Naive thymus-derived CD4-positive, alpha-beta T cell (primary cell): ENCODE measurements around the gene F7. TPM values are rescaled to one million over a fixed set of nuclear protein-coding genes. Genes with fewer than 3 reads are reported as not detected.

Experiments
- ATAC-seq: fragments of 150-1000 bp; cut with Tn5 transposase; 2 replicates; pipeline ENCODE4 v1.10.0; 2021; ENCODE audit warnings: mild to moderate bottlenecking, moderate library complexity
- CTCF ChIA-PET: fragments of 350-600 bp; sonication (Branson Sonifier 250); formaldehyde crosslinking; loops from one replicate; lab custom pipeline; 2021; ENCODE audit warnings: antibody characterized with exemption; lab: Charles Lee
- POLR2A ChIA-PET: fragments of 350-600 bp; sonication (Branson Sonifier 250); formaldehyde crosslinking; loops from one replicate; lab custom pipeline; 2021; ENCODE audit warnings: antibody characterized with exemption, inconsistent platforms; lab: Charles Lee
- DNase-seq, 9 donors: peaks; one replicate each; pipeline versions ENCODE4 v3.0.0 to v3.0.0-alpha.2; 2020 to 2022; ENCODE audit warnings: mixed read lengths in 1 of 9
- H3K27ac ChIP-seq: one replicate; pipeline ENCODE4 v1.7.0; 2013; ENCODE audit warnings: mild to moderate bottlenecking, low read depth, low read length, moderate library complexity
- H3K27me3 ChIP-seq, 2 donors: one replicate each; pipeline ENCODE4 v1.7.0; 2013; ENCODE audit warnings: low read length in 2 of 2, mild to moderate bottlenecking in 2 of 2, moderate library complexity in 2 of 2; ENCODE audit not compliant: control insufficient read depth in 2 of 2, insufficient read depth in 2 of 2
- H3K36me3 ChIP-seq, 3 experiments: 1 replicate in 2 of 3; 2 replicates in 1 of 3; pipeline ENCODE4 v1.7.0; 2013; ENCODE audit warnings: low read length in 3 of 3, mild to moderate bottlenecking in 3 of 3, moderate library complexity in 1 of 3; ENCODE audit not compliant: insufficient read depth in 3 of 3, control insufficient read depth in 2 of 3
- H3K4me1 ChIP-seq, 2 donors: one replicate each; pipeline ENCODE4 v1.7.0; 2013; ENCODE audit warnings: low read length in 2 of 2, mild to moderate bottlenecking in 2 of 2, moderate library complexity in 1 of 2; ENCODE audit not compliant: control insufficient read depth in 2 of 2, insufficient read depth in 2 of 2
- H3K4me3 ChIP-seq: 2 replicates; pipeline ENCODE4 v1.7.0; 2013; ENCODE audit warnings: mild to moderate bottlenecking, low read length
- H3K9me3 ChIP-seq, 3 experiments: 1 replicate in 2 of 3; 2 replicates in 1 of 3; pipeline ENCODE4 v1.7.0; 2013; ENCODE audit warnings: low read length in 3 of 3; ENCODE audit not compliant: control insufficient read depth in 2 of 3
- H3K27ac Mint-ChIP-seq, 9 donors: one replicate each; pipeline ENCODE4 v1.8.0; 2020 to 2022; ENCODE audit warnings: mixed read lengths in 9 of 9, mild to moderate bottlenecking in 8 of 9, moderate library complexity in 5 of 9, inconsistent platforms in 2 of 9
- H3K27me3 Mint-ChIP-seq, 5 donors: one replicate each; pipeline ENCODE4 v1.8.0; 2021 to 2022; ENCODE audit warnings: mixed read lengths in 5 of 5, mild to moderate bottlenecking in 1 of 5
- H3K36me3 Mint-ChIP-seq, 5 donors: one replicate each; pipeline ENCODE4 v1.8.0; 2020 to 2022; ENCODE audit warnings: mixed read lengths in 5 of 5, mild to moderate bottlenecking in 3 of 5, inconsistent platforms in 1 of 5
- H3K4me1 Mint-ChIP-seq, 7 donors: one replicate each; pipeline ENCODE4 v1.8.0; 2020 to 2022; ENCODE audit warnings: mixed read lengths in 7 of 7, mild to moderate bottlenecking in 3 of 7, inconsistent platforms in 1 of 7
- H3K4me3 Mint-ChIP-seq, 10 donors: one replicate each; pipeline ENCODE4 v1.8.0; 2020 to 2022; ENCODE audit warnings: mild to moderate bottlenecking in 10 of 10, mixed read lengths in 10 of 10, moderate library complexity in 6 of 10, inconsistent platforms in 2 of 10
- H3K9me3 Mint-ChIP-seq, 11 donors: one replicate each; pipeline ENCODE4 v1.8.0; 2020 to 2022; ENCODE audit warnings: mixed read lengths in 11 of 11, mild to moderate bottlenecking in 4 of 11, inconsistent platforms in 1 of 11, moderate library complexity in 1 of 11
- intact Hi-C, 2 donors: fragments of 100-400 bp; cut with micrococcal nuclease; formaldehyde crosslinking; loops; one replicate each; pipeline ENCODE4 v1.15.1; 2023
- polyA plus RNA-seq, 2 donors: library from polyadenylated mRNA; unstranded; fragments of 300-500 nt; fragmentation: Illumina TruSeq; gene quantifications; one replicate each; pipeline ENCODE4 v1.2.3, GENCODE V29; 2021
- total RNA-seq, 6 experiments: library from RNA in 5 of 6; stranded (reverse) in 5 of 6; gene quantifications; 1 replicate in 5 of 6; 2 replicates in 1 of 6; pipeline ENCODE4 v1.2.3 and lab custom pipeline; 2021 to 2026

F7 gene
- total and polyA plus RNA-seq, 7 experiments from 2014 or later = 0.40 TPM; not detected in 6

GRCh38 chr13:113064534-113065405, 40.8 kb upstream of the F7 start:
- Mint-ChIP-seq H3K9me3 (no peaks in the 10 kb centered on the region), H3K4me3 (no peak overlapping the region), H3K27me3 (no peaks in the 10 kb centered on the region), H3K36me3 (peaks cover 0 to 19% (median 0%) of the 10 kb centered on the region in 5 donors), H3K27ac (no peak overlapping the region), H3K4me1 (peaks cover 0 to 3% (median 0%) of the 10 kb centered on the region in 7 donors)
- no peaks in the 10 kb centered on the region for H3K4me1 ChIP-seq
- ATAC-seq (no peak), DNase-seq (no peak)
- no peak overlapping the region for H3K27ac ChIP-seq
- peaks cover 0 to 26% (median 0%) of the 10 kb centered on the region in 3 experiments for H3K36me3 ChIP-seq
- ChIA-PET POLR2A (no interaction called here), CTCF (no interaction called here)
- no peak overlapping the region for H3K4me3 ChIP-seq
- no peaks in the 10 kb centered on the region for H3K9me3 ChIP-seq
- H3K27me3 ChIP-seq = no peaks in the 10 kb centered on the region
- intact Hi-C loops = no loop called here

DNA sequence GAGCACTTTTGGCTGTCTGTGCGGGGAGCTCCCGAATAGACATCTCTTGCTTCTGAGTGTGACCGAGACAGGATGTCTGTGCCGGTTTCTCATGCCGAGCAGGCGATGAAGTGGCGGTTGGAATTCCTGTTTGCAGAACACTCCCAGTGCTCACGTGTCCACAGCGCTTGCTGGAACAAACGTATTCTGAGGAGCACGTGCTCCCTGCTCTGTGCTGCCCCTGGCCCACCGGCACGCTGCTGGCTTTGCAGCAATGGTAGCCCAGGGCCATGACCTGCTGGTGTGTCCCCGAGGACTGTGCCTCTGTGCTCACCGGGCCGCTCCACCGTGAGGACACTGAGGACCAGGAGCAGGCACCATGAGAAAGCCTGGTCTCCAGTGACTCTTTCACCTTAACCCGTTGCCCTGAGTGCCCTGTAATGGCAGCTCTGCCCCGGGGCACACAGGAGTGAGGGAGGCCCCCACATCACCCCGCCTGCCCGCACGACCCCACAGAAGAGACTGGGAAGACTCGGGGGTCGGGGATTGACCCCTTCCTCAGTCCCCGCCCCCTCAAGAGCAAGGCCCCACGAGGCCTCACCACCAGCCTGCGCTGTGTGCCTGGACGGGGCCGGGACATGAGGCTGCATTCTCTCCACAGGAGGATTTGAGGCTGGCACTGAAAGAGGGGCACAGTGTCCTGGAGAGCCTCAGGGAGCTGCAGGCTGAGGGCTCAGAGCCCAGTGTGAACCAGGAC, 40.0 kb upstream of the F7 start:
- H3K36me3 ChIP-seq = peaks cover 0 to 33% (median 0%) of the 10 kb centered on the region in 3 experiments
- Mint-ChIP-seq H3K4me1 (peaks cover 0 to 3% (median 0%) of the 10 kb centered on the region in 7 donors), H3K27me3 (no peaks in the 10 kb centered on the region), H3K36me3 (peaks cover 0 to 24% (median 5%) of the 10 kb centered on the region in 5 donors), H3K9me3 (no peaks in the 10 kb centered on the region), H3K4me3 (no peak overlapping the region), H3K27ac (no peak overlapping the region)
- ATAC-seq (no peak), DNase-seq (no peak)
- no peaks in the 10 kb centered on the region for H3K27me3 ChIP-seq
- ChIA-PET CTCF (no interaction called here), POLR2A (no interaction called here)
- no peak overlapping the region for H3K27ac ChIP-seq
- intact Hi-C loops = no loop called here
- no peaks in the 10 kb centered on the region for H3K9me3 ChIP-seq
- no peaks in the 10 kb centered on the region for H3K4me1 ChIP-seq
- no peak overlapping the region for H3K4me3 ChIP-seq

DNA sequence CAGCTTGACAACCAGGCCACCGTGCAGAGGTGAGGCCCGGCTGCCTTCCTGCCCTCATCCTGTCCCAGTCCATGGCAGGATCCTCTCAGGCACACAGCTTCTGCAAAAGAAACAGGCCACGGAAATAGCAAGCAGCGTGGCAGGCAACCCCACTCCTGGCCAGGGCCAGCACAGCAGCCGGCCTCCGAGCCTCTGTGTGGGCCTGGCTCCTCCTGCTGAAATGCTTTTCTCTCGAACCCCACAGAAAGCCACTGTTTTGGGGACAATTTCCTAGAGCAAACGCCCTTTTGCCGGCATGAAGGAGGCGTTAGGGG, 39.5 kb upstream of the F7 start:
- Histone ChIP-seq H3K27me3 (no peaks in the 10 kb centered on the region), H3K27ac (no peak overlapping the region), H3K9me3 (no peaks in the 10 kb centered on the region), H3K36me3 (peaks cover 0 to 39% (median 0%) of the 10 kb centered on the region in 3 experiments), H3K4me1 (no peaks in the 10 kb centered on the region), H3K4me3 (no peak overlapping the region)
- ChIA-PET POLR2A (no interaction called here), CTCF (no interaction called here)
- H3K4me3 Mint-ChIP-seq = no peak overlapping the region
- peaks cover 0 to 2% (median 0%) of the 10 kb centered on the region in 11 donors for H3K9me3 Mint-ChIP-seq
- H3K27me3 Mint-ChIP-seq = no peaks in the 10 kb centered on the region
- peaks cover 0 to 3% (median 0%) of the 10 kb centered on the region in 7 donors for H3K4me1 Mint-ChIP-seq
- no peak overlapping the region for H3K27ac Mint-ChIP-seq
- intact Hi-C loops = no loop called here
- peaks cover 0 to 30% (median 10%) of the 10 kb centered on the region in 5 donors for H3K36me3 Mint-ChIP-seq
- ATAC-seq (no peak), DNase-seq (no peak)

DNA sequence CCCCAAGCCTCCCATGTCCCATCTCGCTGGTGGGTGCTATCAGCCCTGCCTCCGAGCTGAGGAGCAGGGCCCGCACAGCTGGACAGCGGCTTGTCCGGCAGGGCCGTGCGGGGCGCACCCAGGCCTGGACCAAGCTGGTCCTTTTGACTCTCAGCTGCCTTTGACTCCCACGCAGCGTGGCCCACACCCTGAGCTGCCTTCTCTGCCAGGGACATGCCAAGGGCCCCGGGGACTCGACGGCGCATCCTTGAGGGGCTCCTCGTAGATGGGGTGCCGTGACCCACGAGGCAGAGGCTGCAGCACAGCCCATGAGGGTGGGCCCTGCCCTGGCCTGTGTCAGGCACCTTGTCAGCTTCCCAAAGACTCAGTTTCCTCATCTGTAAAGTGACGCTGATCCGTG, 38.8 kb upstream of the F7 start:
- Mint-ChIP-seq H3K4me1 (peaks cover 0 to 3% (median 0%) of the 10 kb centered on the region in 7 donors), H3K4me3 (no peak overlapping the region), H3K36me3 (peaks cover 0 to 36% (median 16%) of the 10 kb centered on the region in 5 donors), H3K27me3 (no peaks in the 10 kb centered on the region), H3K27ac (no peak overlapping the region), H3K9me3 (peaks cover 0 to 8% (median 0%) of the 10 kb centered on the region in 11 donors)
- CTCF ChIA-PET = no interaction called here
- ATAC-seq (no peak), DNase-seq (no peak)
- POLR2A ChIA-PET = no interaction called here
- intact Hi-C loops = no loop called here
- Histone ChIP-seq H3K9me3 (no peaks in the 10 kb centered on the region), H3K36me3 (peaks cover 0 to 43% (median 0%) of the 10 kb centered on the region in 3 experiments), H3K27me3 (no peaks in the 10 kb centered on the region), H3K4me1 (no peaks in the 10 kb centered on the region), H3K4me3 (no peak overlapping the region), H3K27ac (no peak overlapping the region)

GRCh38 chr13:113069861-113070805, 35.5 kb upstream of the F7 start:
- H3K27ac ChIP-seq = no peak overlapping the region
- CTCF ChIA-PET = no interaction called here
- no peak for ATAC-seq
- H3K4me1 Mint-ChIP-seq = peaks cover 0 to 3% (median 0%) of the 10 kb centered on the region in 7 donors
- POLR2A ChIA-PET = no interaction called here
- no peaks in the 10 kb centered on the region for H3K27me3 Mint-ChIP-seq
- peaks cover 0 to 42% (median 31%) of the 10 kb centered on the region in 5 donors for H3K36me3 Mint-ChIP-seq
- H3K27ac Mint-ChIP-seq = no peak overlapping the region
- H3K4me1 ChIP-seq = no peaks in the 10 kb centered on the region
- no peak for DNase-seq
- no peaks in the 10 kb centered on the region for H3K27me3 ChIP-seq
- no peak overlapping the region for H3K4me3 ChIP-seq
- H3K9me3 ChIP-seq = no peaks in the 10 kb centered on the region
- peaks cover 0 to 42% (median 0%) of the 10 kb centered on the region in 3 experiments for H3K36me3 ChIP-seq
- H3K4me3 Mint-ChIP-seq = no peak overlapping the region
- H3K9me3 Mint-ChIP-seq = peaks cover 0 to 10% (median 0%) of the 10 kb centered on the region in 11 donors
- intact Hi-C loops = no loop called here

DNA sequence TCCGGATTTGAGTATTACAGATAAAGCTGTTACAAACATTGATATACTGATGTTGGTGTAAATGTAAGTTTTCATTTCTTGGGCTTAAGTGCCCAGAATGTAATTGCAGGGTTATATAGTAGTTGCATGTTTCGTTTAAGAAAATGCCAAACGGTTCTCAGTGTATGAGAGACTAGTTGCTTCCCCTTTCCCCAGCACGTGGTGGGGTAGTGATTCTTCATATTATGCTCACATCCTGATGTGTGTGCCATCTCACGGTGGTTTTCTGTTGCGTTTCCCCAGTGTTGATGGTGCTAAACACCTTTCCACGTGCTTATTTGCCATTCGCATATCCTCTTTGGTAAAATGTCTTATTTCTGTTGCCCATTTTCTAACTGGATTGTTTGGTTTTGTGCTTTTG, 34.7 kb upstream of the F7 start:
- peaks cover 0 to 43% (median 0%) of the 10 kb centered on the region in 3 experiments for H3K36me3 ChIP-seq
- H3K27ac Mint-ChIP-seq = no peak overlapping the region
- H3K4me1 ChIP-seq = no peaks in the 10 kb centered on the region
- no peak for DNase-seq
- peaks cover 0 to 3% (median 0%) of the 10 kb centered on the region in 7 donors for H3K4me1 Mint-ChIP-seq
- CTCF ChIA-PET = no interaction called here
- no peaks in the 10 kb centered on the region for H3K27me3 Mint-ChIP-seq
- no peak overlapping the region for H3K4me3 Mint-ChIP-seq
- intact Hi-C loops = no loop called here
- H3K27me3 ChIP-seq = no peaks in the 10 kb centered on the region
- H3K9me3 ChIP-seq = no peaks in the 10 kb centered on the region
- H3K36me3 Mint-ChIP-seq = peaks cover 0 to 49% (median 32%) of the 10 kb centered on the region in 5 donors
- peaks cover 0 to 10% (median 0%) of the 10 kb centered on the region in 11 donors for H3K9me3 Mint-ChIP-seq
- H3K27ac ChIP-seq = no peak overlapping the region
- no peak overlapping the region for H3K4me3 ChIP-seq
- POLR2A ChIA-PET = no interaction called here
- ATAC-seq = no peak
